ENCODE measurements around the gene SNX5.

The SNX5 gene

GRCh38 chr20:17941826-17942196 lies 26.8 kb downstream of the SNX5 start:
- DNase-seq (ENCODE audit: insufficient read length, low spot score) (no peak), FAIRE-seq (no peak)

- FAIRE-seq (no peak), DNase-seq (ENCODE audit: insufficient read length, low spot score) (no peak)
Measured at GRCh38 chr20:17941087-17941825, 27.3 kb downstream of the SNX5 start.

- DNase-seq (ENCODE audit: insufficient read length, low spot score) (no peak), FAIRE-seq (no peak)
Measured at GRCh38 chr20:17940224-17940971, 28.2 kb downstream of the SNX5 start.

- no peak for FAIRE-seq
Measured at GRCh38 chr20:17939622-17940223, 28.9 kb downstream of the SNX5 start.

GRCh38 chr20:17938871-17939619 lies 29.5 kb downstream of the SNX5 start:
- peak; percentile 93 for FAIRE-seq
- DNase-seq (ENCODE audit: insufficient read length, low spot score) = peak; percentile 67

More at GRCh38 chr20:17939622-17940223, 28.9 kb downstream of the SNX5 start:
- no peak for DNase-seq (ENCODE audit: insufficient read length, low spot score)

- DNase-seq (ENCODE audit: insufficient read length, low spot score) = no peak
- FAIRE-seq = no peak
Measured at GRCh38 chr20:17936761-17937732, 31.5 kb downstream of the SNX5 start.

- FAIRE-seq (no peak), DNase-seq (ENCODE audit: insufficient read length, low spot score) (no peak)
Measured at GRCh38 chr20:17936286-17936760, 32.3 kb downstream of the SNX5 start.

- DNase-seq (ENCODE audit: insufficient read length, low spot score) (no peak), FAIRE-seq (no peak)
Measured at GRCh38 chr20:17935761-17936160, 32.8 kb downstream of the SNX5 start.

- no peak for DNase-seq (ENCODE audit: insufficient read length, low spot score)
- FAIRE-seq = no peak
Measured at GRCh38 chr20:17935186-17935585, 33.4 kb downstream of the SNX5 start.

- DNase-seq (ENCODE audit: insufficient read length, low spot score) (no peak), FAIRE-seq (no peak)
Measured at GRCh38 chr20:17934141-17934862, 34.3 kb downstream of the SNX5 start.

GRCh38 chr20:17933711-17934110 lies 34.9 kb downstream of the SNX5 start:
- no peak for FAIRE-seq
- DNase-seq (ENCODE audit: insufficient read length, low spot score) = no peak

- FAIRE-seq = no peak
- DNase-seq (ENCODE audit: insufficient read length, low spot score) = no peak
Measured at GRCh38 chr20:17933121-17933520, 35.5 kb downstream of the SNX5 start.

- no peak for DNase-seq (ENCODE audit: insufficient read length, low spot score)
- FAIRE-seq = no peak
Measured at GRCh38 chr20:17932396-17932795, 36.2 kb downstream of the SNX5 start.

GRCh38 chr20:17931513-17931912 lies 37.1 kb downstream of the SNX5 start:
- DNase-seq (ENCODE audit: insufficient read length, low spot score) = no peak
- no peak for FAIRE-seq

GRCh38 chr20:17928633-17929311 lies 39.8 kb downstream of the SNX5 start:
- DNase-seq (ENCODE audit: insufficient read length, low spot score) = no peak
- FAIRE-seq = no peak

GRCh38 chr20:17928211-17928611 lies 40.4 kb downstream of the SNX5 start:
- no peak for FAIRE-seq
- DNase-seq (ENCODE audit: insufficient read length, low spot score) = no peak

- DNase-seq (ENCODE audit: insufficient read length, low spot score) (no peak), FAIRE-seq (no peak)
Measured at GRCh38 chr20:17925940-17926300, 42.7 kb downstream of the SNX5 start.

GRCh38 chr20:17925141-17925939 lies 43.3 kb downstream of the SNX5 start:
- FAIRE-seq (no peak), DNase-seq (ENCODE audit: insufficient read length, low spot score) (no peak)

Measured in GM19239 (cell line).